ENCODE results near the gene PKM. TPM values are rescaled to one million over a fixed set of nuclear protein-coding genes. Genes with fewer than 3 reads are reported as not detected.

PKM gene
- total RNA-seq, 2 experiments from 2014 or later, result 965 to 980 TPM

GRCh38 chr15:72166716-72167417 lies 64.1 kb downstream of the PKM start:
- DNase-seq (no peak), ATAC-seq (ENCODE audit: low read depth) (no peak)
- peaks cover 24% of the 10 kb centered on the region for H3K4me1 Mint-ChIP-seq
- no peaks in the 10 kb centered on the region for H3K9me3 Mint-ChIP-seq
- POLR2A ChIA-PET, result interaction anchor here (0.9 kb wide), 1 partner anchor 25 kb away, joined by 3 read pairs; no protein-coding TSS in a partner anchor
- H3K4me3 Mint-ChIP-seq, result no peak overlapping the region
- peaks cover 4% of the 10 kb centered on the region for H3K27me3 Mint-ChIP-seq
- H3K27ac Mint-ChIP-seq, result no peak overlapping the region
- no peaks in the 10 kb centered on the region for H3K36me3 Mint-ChIP-seq

GRCh38 chr15:72163719-72164118 lies 67.3 kb downstream of the PKM start:
- no peak overlapping the region for H3K27ac Mint-ChIP-seq
- no peaks in the 10 kb centered on the region for H3K9me3 Mint-ChIP-seq
- no peaks in the 10 kb centered on the region for H3K36me3 Mint-ChIP-seq
- H3K4me1 Mint-ChIP-seq, result peaks cover 17% of the 10 kb centered on the region
- no peak overlapping the region for H3K4me3 Mint-ChIP-seq
- ATAC-seq (ENCODE audit: low read depth) (no peak), DNase-seq (no peak)
- H3K27me3 Mint-ChIP-seq, result peaks cover 2% of the 10 kb centered on the region
- POLR2A ChIA-PET, result no interaction called here

GRCh38 chr15:72162569-72162968 lies 68.4 kb downstream of the PKM start:
- Mint-ChIP-seq H3K36me3 (no peaks in the 10 kb centered on the region), H3K9me3 (no peaks in the 10 kb centered on the region), H3K4me1 (peaks cover 5% of the 10 kb centered on the region), H3K4me3 (no peak overlapping the region), H3K27ac (no peak overlapping the region), H3K27me3 (peaks cover 2% of the 10 kb centered on the region)
- ATAC-seq (ENCODE audit: low read depth), result no peak
- DNase-seq, result no peak
- POLR2A ChIA-PET, result no interaction called here

- H3K36me3 Mint-ChIP-seq, result no peaks in the 10 kb centered on the region
- ATAC-seq (ENCODE audit: low read depth), result no peak
- peaks cover 1% of the 10 kb centered on the region for H3K4me1 Mint-ChIP-seq
- peaks cover 2% of the 10 kb centered on the region for H3K27me3 Mint-ChIP-seq
- POLR2A ChIA-PET, result interaction anchor here (0.6 kb wide), 1 partner anchor 66 kb away, joined by 5 read pairs; no protein-coding TSS in a partner anchor
- no peak overlapping the region for H3K4me3 Mint-ChIP-seq
- no peak overlapping the region for H3K27ac Mint-ChIP-seq
- DNase-seq, result no peak
- no peaks in the 10 kb centered on the region for H3K9me3 Mint-ChIP-seq
Observed at GRCh38 chr15:72161361-72162132, 69.4 kb downstream of the PKM start.

GRCh38 chr15:72160696-72161245 lies 70.2 kb downstream of the PKM start:
- H3K4me3 Mint-ChIP-seq, result no peak overlapping the region

GRCh38 chr15:72156928-72157327 lies 74.1 kb downstream of the PKM start:
- Mint-ChIP-seq H3K27ac (no peak overlapping the region), H3K36me3 (no peaks in the 10 kb centered on the region), H3K27me3 (peaks cover 2% of the 10 kb centered on the region), H3K4me3 (no peak overlapping the region), H3K4me1 (peaks cover 4% of the 10 kb centered on the region), H3K9me3 (no peaks in the 10 kb centered on the region)
- POLR2A ChIA-PET, result interaction anchor here (1.4 kb wide), 1 partner anchor 11 kb away, joined by 3 read pairs; no protein-coding TSS in a partner anchor
- DNase-seq, result no peak
- no peak for ATAC-seq (ENCODE audit: low read depth)

More at GRCh38 chr15:72160696-72161245, 70.2 kb downstream of the PKM start:
- DNase-seq (no peak), ATAC-seq (ENCODE audit: low read depth) (no peak)
- peaks cover 2% of the 10 kb centered on the region for H3K27me3 Mint-ChIP-seq
- H3K36me3 Mint-ChIP-seq, result no peaks in the 10 kb centered on the region
- H3K27ac Mint-ChIP-seq, result no peak overlapping the region
- H3K9me3 Mint-ChIP-seq, result no peaks in the 10 kb centered on the region
- peaks cover 2% of the 10 kb centered on the region for H3K4me1 Mint-ChIP-seq
- POLR2A ChIA-PET, result interaction anchor here (0.6 kb wide), 1 partner anchor 67 kb away, joined by 5 read pairs; no protein-coding TSS in a partner anchor

GRCh38 chr15:72155635-72156616 lies 75.1 kb downstream of the PKM start:
- Mint-ChIP-seq H3K4me3 (peak overlapping the region; percentile 85), H3K27me3 (peaks cover 2% of the 10 kb centered on the region), H3K27ac (peak overlapping the region; percentile 47), H3K4me1 (peaks cover 4% of the 10 kb centered on the region), H3K9me3 (no peaks in the 10 kb centered on the region), H3K36me3 (no peaks in the 10 kb centered on the region)
- POLR2A ChIA-PET, result interaction anchor here (1.4 kb wide), 1 partner anchor 12 kb away, joined by 3 read pairs; no protein-coding TSS in a partner anchor
- ATAC-seq (ENCODE audit: low read depth) (peak; percentile 86), DNase-seq (peak; percentile 84)

GRCh38 chr15:72155003-72155621 lies 75.9 kb downstream of the PKM start:
- H3K9me3 Mint-ChIP-seq, result no peaks in the 10 kb centered on the region

GRCh38 chr15:72154316-72154715 lies 76.7 kb downstream of the PKM start:
- H3K27me3 Mint-ChIP-seq, result peaks cover 2% of the 10 kb centered on the region
- POLR2A ChIA-PET, result no interaction called here

More at GRCh38 chr15:72155003-72155621, 75.9 kb downstream of the PKM start:
- Mint-ChIP-seq H3K36me3 (no peaks in the 10 kb centered on the region), H3K27me3 (peaks cover 2% of the 10 kb centered on the region), H3K27ac (no peak overlapping the region), H3K4me1 (peaks cover 4% of the 10 kb centered on the region), H3K4me3 (peak overlapping the region; percentile 85)
- POLR2A ChIA-PET, result no interaction called here
- DNase-seq (no peak), ATAC-seq (ENCODE audit: low read depth) (no peak)

GRCh38 chr15:72153269-72154000 lies 77.6 kb downstream of the PKM start:
- DNase-seq (no peak), ATAC-seq (ENCODE audit: low read depth) (no peak)
- Mint-ChIP-seq H3K36me3 (no peaks in the 10 kb centered on the region), H3K4me1 (peaks cover 4% of the 10 kb centered on the region), H3K4me3 (no peak overlapping the region), H3K9me3 (no peaks in the 10 kb centered on the region), H3K27me3 (no peaks in the 10 kb centered on the region), H3K27ac (no peak overlapping the region)
- POLR2A ChIA-PET, result interaction anchor here (0.7 kb wide), 1 partner anchor 10 kb away, joined by 3 read pairs; no protein-coding TSS in a partner anchor

More at GRCh38 chr15:72154316-72154715, 76.7 kb downstream of the PKM start:
- DNase-seq (no peak), ATAC-seq (ENCODE audit: low read depth) (no peak)
- peaks cover 4% of the 10 kb centered on the region for H3K4me1 Mint-ChIP-seq
- no peak overlapping the region for H3K27ac Mint-ChIP-seq
- no peaks in the 10 kb centered on the region for H3K36me3 Mint-ChIP-seq
- no peaks in the 10 kb centered on the region for H3K9me3 Mint-ChIP-seq
- H3K4me3 Mint-ChIP-seq, result no peak overlapping the region

Measured in activated naive CD8-positive, alpha-beta T cell treated with anti-CD3 and anti-CD28 coated beads, Interleukin-2, amount 10 ng/mL, durations not matched to agents 7 days and 5 days (primary cell).